NOMO-1 treated with DMSO at 0.1 percent for 48 hours (cell line): ENCODE data around the gene TMEM14C.

Source experiments
- DNase-seq: peaks from one replicate; lab custom pipeline; 2025; ENCODE audit not compliant: unreplicated experiment; lab: John Stamatoyannopoulos, UW

TMEM14C gene

DNA sequence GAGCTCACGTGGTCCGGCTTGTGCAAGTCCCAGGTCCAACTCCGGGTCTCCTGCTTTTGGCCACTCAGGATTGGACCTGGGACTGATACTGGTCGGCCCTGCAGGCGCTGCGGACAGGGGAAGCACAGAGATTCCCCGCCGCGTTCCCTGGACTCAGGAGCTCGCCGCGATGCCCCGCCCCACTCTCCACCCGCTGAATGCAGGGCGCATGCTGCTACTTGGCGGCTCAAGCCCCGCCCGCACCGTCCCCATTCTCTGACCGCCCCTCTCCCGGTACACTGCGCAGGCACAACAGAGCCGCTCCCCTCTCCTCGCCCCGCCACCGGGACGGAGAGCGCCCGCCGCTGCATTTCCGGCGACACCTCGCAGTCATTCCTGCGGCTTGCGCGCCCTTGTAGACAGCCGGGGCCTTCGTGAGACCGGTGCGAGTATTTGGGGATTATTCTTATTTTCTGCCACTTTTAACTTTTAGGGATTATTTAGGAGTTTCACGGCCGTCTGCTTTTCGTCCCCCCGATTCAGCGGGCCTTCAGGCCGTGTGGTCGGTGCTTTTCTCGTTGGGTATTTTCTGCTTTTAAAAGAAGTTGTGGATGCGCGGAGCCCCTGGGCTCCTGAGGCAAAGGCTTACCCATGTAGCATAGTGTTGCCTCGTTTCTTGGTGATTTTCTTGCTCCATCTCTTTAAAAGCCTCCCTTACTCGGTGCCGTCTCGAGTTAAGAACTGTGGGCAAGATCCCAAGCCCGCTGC, at the start of gene TMEM14C:
Gene TMEM14C (plus strand): TSS at position 251 of the 747 bp plus-strand sequence. CDS start 1,544 bp downstream, outside the sequence.
- peak; percentile 93 for DNase-seq

- no peak for DNase-seq
Observed at GRCh38 chr6:10676403-10676802, 46.5 kb upstream of the TMEM14C start.

DNA sequence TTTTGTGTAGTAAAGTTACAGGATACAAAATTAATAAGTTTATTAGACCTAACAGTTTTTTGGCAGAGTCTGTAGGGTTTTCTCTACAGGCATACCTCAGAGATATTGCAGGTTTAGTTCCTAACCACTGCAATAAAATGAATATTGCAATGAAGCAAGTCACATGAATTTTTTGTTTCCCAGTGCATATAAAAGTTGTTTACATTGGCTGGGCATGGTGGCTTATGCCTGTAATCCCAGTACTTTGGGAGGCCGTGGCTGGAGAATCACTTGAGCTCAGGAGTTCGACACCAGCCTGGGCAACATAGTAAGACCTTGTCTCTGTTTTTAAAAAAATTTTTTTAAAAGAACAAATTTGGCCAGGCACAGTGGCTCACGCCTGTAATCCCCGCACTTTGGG, 44.4 kb upstream of the TMEM14C start:
- DNase-seq = no peak

DNA sequence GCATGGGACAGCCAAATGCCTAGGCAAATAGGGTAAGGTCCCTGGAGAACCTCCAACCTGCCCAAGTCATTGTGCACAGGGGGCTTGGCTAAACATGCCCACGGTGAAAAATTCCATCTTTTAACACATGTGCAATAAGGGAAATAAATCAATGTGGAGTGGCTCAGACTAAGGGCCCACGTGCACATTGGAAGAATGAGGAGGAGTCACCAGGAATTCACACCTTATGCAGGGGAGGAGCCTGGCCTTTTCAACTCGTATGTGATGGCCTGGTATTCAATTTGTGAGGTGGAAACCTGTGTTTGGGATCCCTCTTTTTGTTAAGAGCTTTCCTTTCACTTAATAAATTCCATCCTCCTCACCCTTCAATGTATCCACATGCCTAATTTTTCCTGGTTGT, 41.1 kb upstream of the TMEM14C start:
- no peak for DNase-seq

DNA sequence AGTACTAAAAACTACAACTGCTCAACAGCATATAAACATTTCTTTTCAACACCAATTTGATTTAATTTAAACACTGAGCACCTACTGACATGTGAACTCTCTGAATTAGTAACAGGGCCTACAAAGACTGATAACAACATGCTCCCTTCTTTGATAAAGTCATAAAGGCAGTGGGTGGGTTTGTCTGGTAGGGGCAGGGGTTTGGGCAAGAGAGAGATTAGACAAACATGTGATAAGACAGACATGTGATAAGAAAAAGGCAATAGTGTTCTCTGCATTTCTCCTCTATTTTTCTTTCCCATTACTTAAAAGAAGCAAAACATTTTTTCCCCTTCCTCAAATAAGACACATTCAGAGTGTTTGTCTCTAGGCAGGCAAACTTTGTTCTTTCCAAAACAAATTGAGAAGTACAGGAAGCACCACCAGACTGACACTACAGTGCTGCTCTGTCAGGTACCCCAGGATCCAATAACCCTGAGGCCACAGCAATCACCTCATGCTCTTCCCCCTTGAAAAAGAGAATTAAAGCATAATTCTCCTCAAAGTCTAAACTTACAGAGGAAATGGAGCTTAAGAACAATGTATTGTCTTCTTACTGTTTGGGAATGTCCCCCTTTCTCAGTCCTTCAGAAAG, 40.4 kb upstream of the TMEM14C start:
- no peak for DNase-seq

GRCh38 chr6:10684618-10685017, 38.3 kb upstream of the TMEM14C start:
- no peak for DNase-seq

GRCh38 chr6:10685092-10685915, 37.6 kb upstream of the TMEM14C start:
- DNase-seq = no peak

- DNase-seq = no peak
Observed at GRCh38 chr6:10686901-10687300, 36.0 kb upstream of the TMEM14C start.

DNA sequence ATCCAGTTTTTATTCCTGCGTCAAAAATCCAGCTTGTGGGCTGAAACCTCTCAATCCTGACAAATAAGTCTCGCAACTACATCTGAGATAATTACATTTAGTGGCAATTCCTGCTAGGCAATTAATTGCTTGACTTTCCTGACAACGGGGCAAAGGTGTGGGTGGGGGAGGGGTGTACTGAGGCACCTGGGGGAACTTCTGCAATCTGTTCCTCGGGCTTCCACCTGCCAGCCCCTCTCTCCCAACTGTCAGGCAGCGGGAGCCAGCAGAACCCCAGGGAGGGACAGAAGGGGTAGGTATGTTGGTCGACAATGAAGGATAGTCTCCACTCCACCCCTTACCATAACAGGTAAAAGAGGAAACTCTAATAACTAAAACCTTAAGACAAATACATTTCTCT, 35.3 kb upstream of the TMEM14C start:
- DNase-seq = no peak

- DNase-seq = peak; percentile 63
Observed at GRCh38 chr6:10690651-10691445, 32.0 kb upstream of the TMEM14C start.

- no peak for DNase-seq
Observed at GRCh38 chr6:10692965-10693538, 29.8 kb upstream of the TMEM14C start.

GRCh38 chr6:10694302-10695085, 28.4 kb upstream of the TMEM14C start, which contains the start of the genes C6orf52 and PAK1IP1:
C6orf52 (minus strand) TSS chr6:10694616; CDS start chr6:10687550, 7,066 bp downstream.
PAK1IP1 (plus strand) TSS chr6:10694972; CDS start chr6:10694986, 14 bp downstream.
- DNase-seq = peak; percentile 95

DNA sequence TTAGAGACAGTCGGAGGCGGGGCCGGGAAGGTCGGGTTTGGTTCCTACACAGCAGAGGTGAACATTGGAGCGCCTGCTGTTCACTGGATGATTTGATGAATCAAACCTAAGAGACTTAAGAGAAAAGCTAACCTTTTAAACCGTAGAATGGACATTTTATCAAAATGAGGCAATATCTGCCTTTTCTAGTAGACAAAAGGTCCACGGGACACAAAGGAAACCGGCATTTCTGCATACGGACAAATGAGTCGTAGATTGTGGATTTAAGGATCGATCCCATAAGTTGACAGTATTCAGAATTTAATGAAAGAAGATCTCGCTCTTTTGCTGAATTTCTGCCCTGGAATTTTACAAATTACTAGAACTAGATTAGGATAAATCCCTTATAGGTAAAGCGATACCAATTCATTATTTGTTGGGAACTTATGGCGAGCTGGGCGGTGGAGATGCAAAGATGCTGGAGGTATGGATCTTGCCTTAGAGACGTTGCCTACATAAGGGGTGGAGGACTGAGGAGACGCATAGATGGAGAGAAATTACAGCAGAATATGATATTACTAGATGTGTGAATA, 27.7 kb upstream of the TMEM14C start:
- no peak for DNase-seq

- DNase-seq = no peak
Observed at GRCh38 chr6:10696655-10697054, 26.2 kb upstream of the TMEM14C start.

GRCh38 chr6:10713962-10714361, 8.9 kb upstream of the TMEM14C start:
- DNase-seq = no peak

DNA sequence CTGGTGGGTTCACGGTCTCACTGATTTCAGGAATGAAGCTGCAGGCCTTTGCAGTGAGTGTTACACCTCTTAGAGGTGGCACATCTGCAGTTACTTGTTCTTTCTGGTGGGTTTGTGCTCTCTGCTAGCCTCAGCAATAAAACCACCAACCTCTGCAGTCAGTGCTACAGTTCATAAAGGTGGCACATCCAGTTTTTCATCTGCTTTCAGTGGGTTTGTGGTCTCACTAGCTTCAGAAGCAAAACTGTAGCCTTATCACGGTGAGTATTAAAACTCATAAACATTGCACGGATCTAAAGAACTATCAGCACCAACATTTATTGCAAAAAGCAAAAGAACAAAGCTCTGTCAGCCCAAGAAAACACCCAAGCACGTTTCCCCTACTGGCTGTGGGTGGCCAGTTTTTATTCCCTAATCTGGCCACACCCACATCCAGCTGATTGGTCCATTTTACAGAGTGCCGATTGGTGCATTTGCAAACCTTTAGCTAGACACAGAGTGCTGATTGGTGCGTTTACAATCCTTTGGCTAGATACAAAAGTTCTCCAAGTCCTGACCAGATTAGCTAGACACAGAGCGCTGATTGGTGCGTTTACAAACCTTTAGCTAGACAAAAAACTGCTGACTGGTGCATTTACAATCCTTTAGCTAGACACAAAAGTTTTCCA, 3.4 kb upstream of the TMEM14C start:
- no peak for DNase-seq

GRCh38 chr6:10719964-10720264, 3.0 kb upstream of the TMEM14C start:
- DNase-seq = no peak

GRCh38 chr6:10720265-10720959, 2.5 kb upstream of the TMEM14C start:
- DNase-seq = no peak
